ENCODE data around the gene CHST3.

DNA sequence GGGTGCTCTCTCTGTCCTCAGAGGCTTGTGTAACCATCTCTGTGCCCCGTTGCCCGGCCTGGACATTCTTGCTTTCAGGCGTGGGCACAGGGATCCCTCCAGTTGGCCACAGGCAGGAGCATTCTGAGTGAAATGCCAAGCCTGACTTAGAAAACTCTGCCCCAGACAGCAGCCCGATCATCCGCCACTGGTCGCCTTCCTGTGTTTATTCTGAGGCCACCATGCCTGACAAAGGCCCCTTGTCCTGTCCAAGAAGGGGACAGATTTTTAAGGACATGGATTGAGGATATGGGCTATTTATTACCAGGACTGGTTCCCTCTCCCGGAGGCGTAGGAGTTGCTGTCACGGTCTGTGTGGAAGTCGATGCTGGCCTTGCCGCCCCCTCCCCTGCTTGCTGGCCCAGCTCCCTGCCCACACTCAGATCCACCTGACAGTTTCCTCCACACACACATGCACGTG lies 69.9 kb downstream of the CHST3 start:
- TF ChIP-seq, protein P1, sequence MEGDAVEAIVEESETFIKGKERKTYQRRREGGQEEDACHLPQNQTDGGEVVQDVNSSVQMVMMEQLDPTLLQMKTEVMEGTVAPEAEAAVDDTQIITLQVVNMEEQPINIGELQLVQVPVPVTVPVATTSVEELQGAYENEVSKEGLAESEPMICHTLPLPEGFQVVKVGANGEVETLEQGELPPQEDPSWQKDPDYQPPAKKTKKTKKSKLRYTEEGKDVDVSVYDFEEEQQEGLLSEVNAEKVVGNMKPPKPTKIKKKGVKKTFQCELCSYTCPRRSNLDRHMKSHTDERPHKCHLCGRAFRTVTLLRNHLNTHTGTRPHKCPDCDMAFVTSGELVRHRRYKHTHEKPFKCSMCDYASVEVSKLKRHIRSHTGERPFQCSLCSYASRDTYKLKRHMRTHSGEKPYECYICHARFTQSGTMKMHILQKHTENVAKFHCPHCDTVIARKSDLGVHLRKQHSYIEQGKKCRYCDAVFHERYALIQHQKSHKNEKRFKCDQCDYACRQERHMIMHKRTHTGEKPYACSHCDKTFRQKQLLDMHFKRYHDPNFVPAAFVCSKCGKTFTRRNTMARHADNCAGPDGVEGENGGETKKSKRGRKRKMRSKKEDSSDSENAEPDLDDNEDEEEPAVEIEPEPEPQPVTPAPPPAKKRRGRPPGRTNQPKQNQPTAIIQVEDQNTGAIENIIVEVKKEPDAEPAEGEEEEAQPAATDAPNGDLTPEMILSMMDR (IDR thresholded peaks at IDR 0.05; ENCODE audit: poor library complexity, severe bottlenecking) = no peak
- no peak for TF ChIP-seq EZH2 (IDR thresholded peaks at IDR 0.05; ENCODE audit: borderline replicate concordance, insufficient read depth, low read length, poor library complexity, severe bottlenecking)
- no peak for TF ChIP-seq TAF1 (IDR thresholded peaks at IDR 0.05; ENCODE audit: low read depth)
- no peak for TF ChIP-seq SMC3 (conservative IDR thresholded peaks at IDR 0.05; ENCODE audit: poor library complexity)
- no peak for TF ChIP-seq REST (IDR thresholded peaks at IDR 0.05; ENCODE audit: borderline replicate concordance)
- TF ChIP-seq MXI1 (conservative IDR thresholded peaks at IDR 0.05; ENCODE audit: poor library complexity, severe bottlenecking) = no peak
- no peak for TF ChIP-seq RAD21 (conservative IDR thresholded peaks at IDR 0.05)
- no peak for TF ChIP-seq POLR2AphosphoS5 (IDR thresholded peaks at IDR 0.05)
- no peak for TF ChIP-seq EP300 (conservative IDR thresholded peaks at IDR 0.05; ENCODE audit: poor library complexity, severe bottlenecking)
